H1 (cell line): Measurements from ENCODE around the gene AGO3. TPM values are rescaled to one million over a fixed set of nuclear protein-coding genes. Genes with fewer than 3 reads are reported as not detected.
"Not testable (repeated sequence)": the region's sequence is repeated elsewhere in the genome, so short reads cannot be mapped to it uniquely, and the experiment has no call there.

Experiments used
- CTCF ChIA-PET: fragments of 300-600 bp; sonication (Branson Sonifier 250); formaldehyde crosslinking; loops from one replicate; lab custom pipeline; 2021; ENCODE audit not compliant: partially characterized antibody; lab: Charles Lee
- POLR2A ChIA-PET: fragments of 300-600 bp; sonication (Branson Sonifier 250); formaldehyde crosslinking; loops from one replicate; lab custom pipeline; 2021; ENCODE audit warnings: inconsistent platforms; ENCODE audit not compliant: partially characterized antibody; lab: Charles Lee
- DNase-seq, 2 experiments: peaks; one replicate each; pipeline versions ENCODE4 v3.0.0 to v3.0.0-alpha.2; 2010 to 2022; ENCODE audit warnings: low spot score in 2 of 2, low read depth in 1 of 2, mixed read lengths in 1 of 2
- FAIRE-seq: peaks from 2 replicates; lab custom pipeline; 2011; peaks lifted over from hg19 to GRCh38; lab: Jason Lieb, UNC
- H2AFZ ChIP-seq: 2 replicates; pipeline ENCODE4 v1.8.1; 2012; ENCODE audit warnings: low read length, inconsistent platforms
- H2AK5ac ChIP-seq: 2 replicates; pipeline ENCODE4 v1.6.1; 2013; ENCODE audit warnings: low read depth, low read length
- H2BK120ac ChIP-seq: replicated peaks from 2 replicates; pipeline ENCODE3; 2013; ENCODE audit warnings: low read depth, low read length, inconsistent platforms
- H2BK12ac ChIP-seq: 2 replicates; pipeline ENCODE4 v1.6.1; 2013; ENCODE audit warnings: low read depth, low read length
- H2BK15ac ChIP-seq: 2 replicates; pipeline ENCODE4 v1.6.1; 2013; ENCODE audit warnings: low read length
- H2BK20ac ChIP-seq: 2 replicates; pipeline ENCODE4 v1.6.1; 2013; ENCODE audit warnings: low read length
- H2BK5ac ChIP-seq: 2 replicates; pipeline ENCODE4 v1.6.1; 2013; ENCODE audit warnings: low read depth, low read length
- H3K14ac ChIP-seq: 2 replicates; pipeline ENCODE4 v1.6.1; 2013; ENCODE audit warnings: inconsistent platforms; ENCODE audit not compliant: insufficient read length
- H3K18ac ChIP-seq: 2 replicates; pipeline ENCODE4 v1.6.1; 2013; ENCODE audit warnings: low read length; ENCODE audit errors: extremely low read depth
- H3K23ac ChIP-seq: 2 replicates; pipeline ENCODE4 v1.6.1; 2013; ENCODE audit warnings: inconsistent platforms; ENCODE audit not compliant: insufficient read length
- H3K23me2 ChIP-seq: 2 replicates; pipeline ENCODE4 v1.6.1; 2013; ENCODE audit warnings: low read depth, low read length
- H3K27ac ChIP-seq: 2 replicates; pipeline ENCODE4 v1.6.1; 2011; ENCODE audit warnings: low read depth, low read length, inconsistent platforms
- H3K27me3 ChIP-seq, 4 experiments: replicated peaks in 1 of 4; 1 replicate in 1 of 4; 2 replicates in 3 of 4; pipeline versions ENCODE4 v1.6.1 to v1.8.1; 2011 to 2013; ENCODE audit warnings: low read length in 3 of 4, mild to moderate bottlenecking in 3 of 4, inconsistent platforms in 2 of 4, mixed read lengths in 2 of 4, moderate library complexity in 1 of 4; ENCODE audit not compliant: control insufficient read depth in 3 of 4, insufficient read depth in 3 of 4; ENCODE audit errors: extremely low read depth in 1 of 4
- H3K36me3 ChIP-seq, 4 experiments: 2 replicates each; pipeline versions ENCODE4 v1.6.1 to v1.8.1; 2011 to 2013; ENCODE audit warnings: mild to moderate bottlenecking in 4 of 4, low read length in 3 of 4, moderate library complexity in 2 of 4, control low read depth in 1 of 4, inconsistent platforms in 1 of 4; ENCODE audit not compliant: insufficient read depth in 4 of 4, control insufficient read depth in 2 of 4
- H3K4ac ChIP-seq: replicated peaks from 2 replicates; pipeline ENCODE3; 2013; ENCODE audit warnings: low read length, low read depth, mixed read lengths, inconsistent platforms; ENCODE audit not compliant: insufficient read length
- H3K4me1 ChIP-seq, 4 experiments: replicated peaks in 1 of 4; 1 replicate in 1 of 4; 2 replicates in 3 of 4; pipeline versions ENCODE4 v1.6.1 to v1.8.1; 2011 to 2013; ENCODE audit warnings: low read length in 3 of 4, inconsistent platforms in 2 of 4, mixed read lengths in 1 of 4; ENCODE audit not compliant: insufficient read depth in 4 of 4, control insufficient read depth in 3 of 4
- H3K4me2 ChIP-seq, 2 experiments: 2 replicates each; pipeline versions ENCODE4 v1.6.1 to v1.8.1; 2011 to 2013; ENCODE audit warnings: low read depth in 2 of 2, low read length in 2 of 2, control low read depth in 1 of 2, inconsistent platforms in 1 of 2, mild to moderate bottlenecking in 1 of 2; ENCODE audit not compliant: insufficient read depth in 1 of 2
- H3K4me3 ChIP-seq, 4 experiments: fragments of 200-600, 300-600 bp in 1 of 4; sonication (generic), shearing (Covaris generic), sonication (Bioruptor Twin) in 1 of 4; 2 replicates each; pipeline versions ENCODE4 v1.5.1 to v1.8.1; 2011 to 2016; ENCODE audit warnings: low read length in 4 of 4, low read depth in 3 of 4, control low read depth in 2 of 4, inconsistent platforms in 2 of 4, mild to moderate bottlenecking in 2 of 4, mixed read lengths in 1 of 4, moderate library complexity in 1 of 4; ENCODE audit not compliant: insufficient read depth in 2 of 4; ENCODE audit errors: extremely low read depth in 1 of 4
- H3K56ac ChIP-seq: replicated peaks from 2 replicates; pipeline ENCODE3; 2013; ENCODE audit warnings: low read depth, mild to moderate bottlenecking, mixed read lengths, low read length, inconsistent platforms; ENCODE audit not compliant: insufficient read length
- H3K79me1 ChIP-seq: 2 replicates; pipeline ENCODE4 v1.6.1; 2013; ENCODE audit warnings: low read depth, low read length, control low read depth
- H3K79me2 ChIP-seq, 2 experiments: 2 replicates each; pipeline versions ENCODE4 v1.6.1 to v1.8.1; 2012 to 2013; ENCODE audit warnings: low read length in 2 of 2, mild to moderate bottlenecking in 2 of 2, inconsistent platforms in 1 of 2; ENCODE audit not compliant: insufficient read depth in 2 of 2, control insufficient read depth in 1 of 2
- H3K9ac ChIP-seq, 4 experiments: replicated peaks in 1 of 4; 1 replicate in 1 of 4; 2 replicates in 3 of 4; pipeline versions ENCODE4 v1.6.1 to v1.8.1; 2011 to 2013; ENCODE audit warnings: low read depth in 3 of 4, low read length in 3 of 4, control low read depth in 2 of 4, mild to moderate bottlenecking in 2 of 4, moderate library complexity in 2 of 4, inconsistent platforms in 1 of 4; ENCODE audit errors: extremely low read depth in 1 of 4
- H3K9me3 ChIP-seq, 2 experiments: 2 replicates each; pipeline versions ENCODE4 v1.6.1 to v1.8.1; 2012 to 2013; ENCODE audit warnings: mild to moderate bottlenecking in 2 of 2, moderate library complexity in 2 of 2, control low read depth in 1 of 2, inconsistent platforms in 1 of 2, low read depth in 1 of 2, low read length in 1 of 2, mixed read lengths in 1 of 2; ENCODE audit not compliant: insufficient read depth in 2 of 2
- H4K20me1 ChIP-seq, 2 experiments: replicated peaks in 1 of 2; 2 replicates each; pipeline versions ENCODE3 to v1.8.1; 2011 to 2013; ENCODE audit warnings: inconsistent platforms in 2 of 2, low read length in 2 of 2, mild to moderate bottlenecking in 1 of 2; ENCODE audit not compliant: insufficient read depth in 2 of 2, control insufficient read depth in 1 of 2
- H4K5ac ChIP-seq: 2 replicates; pipeline ENCODE4 v1.6.1; 2013; ENCODE audit warnings: low read length, low read depth, mixed read lengths, inconsistent platforms; ENCODE audit not compliant: insufficient read length
- H4K8ac ChIP-seq: 2 replicates; pipeline ENCODE4 v1.8.0; 2013; ENCODE audit warnings: mild to moderate bottlenecking, moderate library complexity, low read length, inconsistent platforms; ENCODE audit not compliant: insufficient read depth; ENCODE audit errors: extremely low read depth
- H4K91ac ChIP-seq: replicated peaks from 2 replicates; pipeline ENCODE3; 2013; ENCODE audit warnings: low read length, mixed read lengths, inconsistent platforms; ENCODE audit not compliant: insufficient read length
- WGBS, 2 experiments: shearing (Covaris generic) in 1 of 2; methylation state at CpG; one replicate each; pipeline versions ENCODE4 v1.1.6 to v1.1.7; 2013 to 2015; ENCODE audit warnings: low lambda C conversion rate in 2 of 2, mixed read lengths in 2 of 2, inconsistent platforms in 1 of 2, low coverage in 1 of 2, missing lambda C conversion rate in 1 of 2; ENCODE audit not compliant: insufficient replicate concordance in 2 of 2, insufficient coverage in 1 of 2, insufficient read length in 1 of 2; ENCODE audit errors: extremely low coverage in 1 of 2, missing lambda C conversion rate in 1 of 2; 5-methylcytosine and 5-hydroxymethylcytosine counted together
- polyA plus RNA-seq, 7 experiments: library from polyadenylated mRNA; depleted of rRNA in 3 of 7; stranded (reverse) in 5 of 7; unstranded in 2 of 7; fragments of >200 nt in 5 of 7; fragments of 200-250 nt in 2 of 7; gene quantifications; 1 replicate in 5 of 7; 2 replicates in 1 of 7; 4 replicates in 1 of 7; pipeline versions ENCODE4 v1.2.1 to v1.2.3, GENCODE V29; 2011 to 2013; ENCODE audit warnings: missing spikeins in 2 of 7, mixed read lengths in 2 of 7
- total RNA-seq: library from RNA; stranded (reverse); fragmentation: NEBNext Ultra II Directional; extraction: Animal tissue kit (Norgen Biotek cat#: 25700); gene quantifications from 2 replicates; pipeline ENCODE4 v1.2.1, GENCODE V29; 2021

Gene AGO3
- total and polyA plus RNA-seq, 2 of the 8 experiments (the other 6 are each of a cell fraction or from before 2014, with no cell fraction given), result 10.7 to 26.4 TPM

- H2BK5ac ChIP-seq, FAIRE-seq, H3K9ac ChIP-seq, H3K23ac ChIP-seq, H2AK5ac ChIP-seq, H3K79me1 ChIP-seq, H3K14ac ChIP-seq, H3K56ac ChIP-seq, H3K9me3 ChIP-seq, POLR2A ChIA-PET, H3K4me1 ChIP-seq, H2BK15ac ChIP-seq, H3K27me3 ChIP-seq, DNase-seq, H3K4me2 ChIP-seq, H4K91ac ChIP-seq, CTCF ChIA-PET, H4K20me1 ChIP-seq, H3K79me2 ChIP-seq, H2BK120ac ChIP-seq, H4K8ac ChIP-seq, H2BK20ac ChIP-seq, H2AFZ ChIP-seq, H4K5ac ChIP-seq, H2BK12ac ChIP-seq, H3K4ac ChIP-seq, H3K27ac ChIP-seq, H3K4me3 ChIP-seq, H3K23me2 ChIP-seq, H3K18ac ChIP-seq: not testable (repeated sequence)
- H3K36me3 ChIP-seq, result peaks cover 0 to 11% (median 5%) of the 10 kb centered on the region in 4 experiments; a peak in 2 of 8 replicates
- 97% methylated on average over 3 of the region's 3 CpGs; no CpG with 5 or more reads in 1 of the 2 experiments for WGBS, 2 experiments
These were observed 93.1 kb downstream of the AGO3 start for GRCh38 chr1:36024024-36024423.
